ENCODE measurements around the gene MKRN2.

DNA sequence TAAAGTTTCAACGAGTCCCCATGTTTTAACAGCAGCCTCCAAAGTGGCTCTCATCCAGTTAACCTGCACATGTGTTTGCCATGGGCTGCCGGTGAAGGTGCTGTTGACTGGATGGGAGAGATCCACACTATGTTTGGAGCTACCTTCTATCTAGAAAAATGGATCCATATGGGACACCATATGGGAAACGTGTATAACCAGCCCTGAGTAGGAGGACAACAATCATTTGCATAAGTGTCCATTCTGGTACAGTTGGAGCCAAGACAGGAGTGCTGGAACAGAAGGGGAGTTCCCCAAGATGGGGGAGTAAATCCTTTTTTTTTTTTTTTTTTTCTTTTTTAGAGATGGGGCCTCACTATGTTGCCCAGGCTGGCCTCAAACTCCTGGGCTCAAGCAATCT is 36.6 kb downstream of the MKRN2 start:
- TF ChIP-seq FOXM1 (IDR thresholded peaks at IDR 0.05; ENCODE audit: borderline replicate concordance, low read depth) (no peak), TAF1 (IDR thresholded peaks at IDR 0.05; ENCODE audit: low read depth) (no peak), NFIC (IDR thresholded peaks at IDR 0.05) (no peak), EP300 (IDR thresholded peaks at IDR 0.05; ENCODE audit: borderline replicate concordance) (no peak), RAD21 (IDR thresholded peaks at IDR 0.05; ENCODE audit: low read depth) (no peak), CEBPB (IDR thresholded peaks at IDR 0.05) (no peak)
- TF ChIP-seq, protein P1, sequence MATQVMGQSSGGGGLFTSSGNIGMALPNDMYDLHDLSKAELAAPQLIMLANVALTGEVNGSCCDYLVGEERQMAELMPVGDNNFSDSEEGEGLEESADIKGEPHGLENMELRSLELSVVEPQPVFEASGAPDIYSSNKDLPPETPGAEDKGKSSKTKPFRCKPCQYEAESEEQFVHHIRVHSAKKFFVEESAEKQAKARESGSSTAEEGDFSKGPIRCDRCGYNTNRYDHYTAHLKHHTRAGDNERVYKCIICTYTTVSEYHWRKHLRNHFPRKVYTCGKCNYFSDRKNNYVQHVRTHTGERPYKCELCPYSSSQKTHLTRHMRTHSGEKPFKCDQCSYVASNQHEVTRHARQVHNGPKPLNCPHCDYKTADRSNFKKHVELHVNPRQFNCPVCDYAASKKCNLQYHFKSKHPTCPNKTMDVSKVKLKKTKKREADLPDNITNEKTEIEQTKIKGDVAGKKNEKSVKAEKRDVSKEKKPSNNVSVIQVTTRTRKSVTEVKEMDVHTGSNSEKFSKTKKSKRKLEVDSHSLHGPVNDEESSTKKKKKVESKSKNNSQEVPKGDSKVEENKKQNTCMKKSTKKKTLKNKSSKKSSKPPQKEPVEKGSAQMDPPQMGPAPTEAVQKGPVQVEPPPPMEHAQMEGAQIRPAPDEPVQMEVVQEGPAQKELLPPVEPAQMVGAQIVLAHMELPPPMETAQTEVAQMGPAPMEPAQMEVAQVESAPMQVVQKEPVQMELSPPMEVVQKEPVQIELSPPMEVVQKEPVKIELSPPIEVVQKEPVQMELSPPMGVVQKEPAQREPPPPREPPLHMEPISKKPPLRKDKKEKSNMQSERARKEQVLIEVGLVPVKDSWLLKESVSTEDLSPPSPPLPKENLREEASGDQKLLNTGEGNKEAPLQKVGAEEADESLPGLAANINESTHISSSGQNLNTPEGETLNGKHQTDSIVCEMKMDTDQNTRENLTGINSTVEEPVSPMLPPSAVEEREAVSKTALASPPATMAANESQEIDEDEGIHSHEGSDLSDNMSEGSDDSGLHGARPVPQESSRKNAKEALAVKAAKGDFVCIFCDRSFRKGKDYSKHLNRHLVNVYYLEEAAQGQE (IDR thresholded peaks at IDR 0.05; ENCODE audit: low read depth), result no peak
- TF ChIP-seq, protein P2, sequence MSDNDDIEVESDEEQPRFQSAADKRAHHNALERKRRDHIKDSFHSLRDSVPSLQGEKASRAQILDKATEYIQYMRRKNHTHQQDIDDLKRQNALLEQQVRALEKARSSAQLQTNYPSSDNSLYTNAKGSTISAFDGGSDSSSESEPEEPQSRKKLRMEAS (IDR thresholded peaks at IDR 0.05), result no peak

Measured in Ishikawa (cell line).